ENCODE data around the gene TTI1.

- TF ChIP-seq CTCF (IDR thresholded peaks at IDR 0.05 in 4 of 5, conservative IDR thresholded peaks at IDR 0.05 in 1 of 5) (no peak), POLR2A (IDR thresholded peaks at IDR 0.05) (no peak)
Observed at GRCh38 chr20:38031957-38032356, 1.3 kb downstream of the TTI1 start.
